ENCODE measurements around the gene THBS1. TPM values are rescaled to one million over a fixed set of nuclear protein-coding genes. Genes with fewer than 3 reads are reported as not detected.

The THBS1 gene
- total RNA-seq = 10 to 100 TPM; 13.9 to 16.5 TPM
- polyA plus RNA-seq (2013, experiment 1 of 2) = 27.0 TPM
- 28.3 TPM for polyA plus RNA-seq (2013, experiment 2 of 2)
- long read RNA-seq, experiment 1, partial matches to known transcripts = 3 of 4 reads
- long read RNA-seq, experiment 1, other reads (novel, unspliced or antisense) = 1 of 4 reads
- long read RNA-seq, experiment 2, full-length matches to known transcripts = 2 of 4 reads
- long read RNA-seq, experiment 2, partial matches to known transcripts = 1 of 4 reads
- long read RNA-seq, experiment 2, other reads (novel, unspliced or antisense) = 1 of 4 reads
- long read RNA-seq, experiment 3, partial matches to known transcripts = 4 of 5 reads
- long read RNA-seq, experiment 3, other reads (novel, unspliced or antisense) = 1 of 5 reads
- long read RNA-seq, experiment 4 = 0 reads

GRCh38 chr15:39580485-39581241 is at the start of gene THBS1:
THBS1 (plus strand) TSS chr15:39581079; CDS start chr15:39581858, 779 bp downstream.
- peak within 1 kb of the TSS; percentile 74 for H3K27ac ChIP-seq (ENCODE audit: low read depth, low read length)
- peak within 1 kb of the TSS; percentile 71 for H3K9ac ChIP-seq (ENCODE audit: extremely low read depth, low read length, poor library complexity, severe bottlenecking)
- DNase-seq = peak; percentile 98
- 0 to 1% methylated on average over 13 to 74 of the region's 74 CpGs for WGBS, 2 experiments (ENCODE audit: insufficient coverage in 1 of 2, insufficient read length in 1 of 2)
- Mint-ChIP-seq H3K9me3 (no peaks in the 10 kb centered on the region), H3K27me3 (ENCODE audit: insufficient read depth) (peaks cover 40% of the 10 kb centered on the region), H3K36me3 (ENCODE audit: low read depth) (peaks cover 9% of the 10 kb centered on the region), H3K4me3 (peak within 1 kb of the TSS; percentile 65), H3K4me1 (peaks cover 21% of the 10 kb centered on the region), H3K27ac (peak within 1 kb of the TSS; percentile 97)
- peaks cover 27% of the 10 kb centered on the region for H3K36me3 ChIP-seq (ENCODE audit: control insufficient read depth, insufficient read depth, low read length)
- H3K27me3 ChIP-seq (ENCODE audit: control insufficient read depth, insufficient read depth, low read length, poor library complexity, severe bottlenecking) = no peaks in the 10 kb centered on the region
- H3K9me3 ChIP-seq (ENCODE audit: control insufficient read depth, low read length) = no peaks in the 10 kb centered on the region
- peak; percentile 25 for TF ChIP-seq CTCF (conservative IDR thresholded peaks at IDR 0.05)
- peak within 1 kb of the TSS; percentile 84 for H3K4me3 ChIP-seq (ENCODE audit: low read length)
- peaks cover 3% of the 10 kb centered on the region for H3K4me1 ChIP-seq (ENCODE audit: control insufficient read depth, insufficient read depth, low read length)

GRCh38 chr15:39534996-39535395 is 45.9 kb upstream of the THBS1 start:
- DNase-seq = no peak
- no peak overlapping the region for H3K4me3 Mint-ChIP-seq
- H3K27ac Mint-ChIP-seq = no peak overlapping the region
- no peaks in the 10 kb centered on the region for H3K4me1 ChIP-seq (ENCODE audit: control insufficient read depth, insufficient read depth, low read length)
- no peaks in the 10 kb centered on the region for H3K27me3 Mint-ChIP-seq (ENCODE audit: insufficient read depth)
- H3K27ac ChIP-seq (ENCODE audit: low read depth, low read length) = no peak overlapping the region
- 91 to 94% methylated on average over 3 to 5 of the region's 5 CpGs for WGBS, 2 experiments (ENCODE audit: insufficient coverage in 1 of 2, insufficient read length in 1 of 2)
- H3K4me1 Mint-ChIP-seq = peaks cover 17% of the 10 kb centered on the region
- no peaks in the 10 kb centered on the region for H3K36me3 Mint-ChIP-seq (ENCODE audit: low read depth)
- no peak for TF ChIP-seq CTCF (conservative IDR thresholded peaks at IDR 0.05)
- no peaks in the 10 kb centered on the region for H3K9me3 Mint-ChIP-seq
- no peaks in the 10 kb centered on the region for H3K36me3 ChIP-seq (ENCODE audit: control insufficient read depth, insufficient read depth, low read length)
- no peaks in the 10 kb centered on the region for H3K27me3 ChIP-seq (ENCODE audit: control insufficient read depth, insufficient read depth, low read length, poor library complexity, severe bottlenecking)
- no peak overlapping the region for H3K9ac ChIP-seq (ENCODE audit: extremely low read depth, low read length, poor library complexity, severe bottlenecking)
- H3K9me3 ChIP-seq (ENCODE audit: control insufficient read depth, low read length) = no peaks in the 10 kb centered on the region
- no peak overlapping the region for H3K4me3 ChIP-seq (ENCODE audit: low read length)

GRCh38 chr15:39535466-39535865 is 45.4 kb upstream of the THBS1 start:
- no peaks in the 10 kb centered on the region for H3K27me3 ChIP-seq (ENCODE audit: control insufficient read depth, insufficient read depth, low read length, poor library complexity, severe bottlenecking)
- H3K9ac ChIP-seq (ENCODE audit: extremely low read depth, low read length, poor library complexity, severe bottlenecking) = no peak overlapping the region
- no peaks in the 10 kb centered on the region for H3K9me3 ChIP-seq (ENCODE audit: control insufficient read depth, low read length)
- Mint-ChIP-seq H3K36me3 (ENCODE audit: low read depth) (no peaks in the 10 kb centered on the region), H3K9me3 (no peaks in the 10 kb centered on the region), H3K27ac (no peak overlapping the region), H3K4me1 (peaks cover 16% of the 10 kb centered on the region), H3K4me3 (no peak overlapping the region), H3K27me3 (ENCODE audit: insufficient read depth) (no peaks in the 10 kb centered on the region)
- no peak overlapping the region for H3K4me3 ChIP-seq (ENCODE audit: low read length)
- no peaks in the 10 kb centered on the region for H3K36me3 ChIP-seq (ENCODE audit: control insufficient read depth, insufficient read depth, low read length)
- H3K27ac ChIP-seq (ENCODE audit: low read depth, low read length) = no peak overlapping the region
- no peak for TF ChIP-seq CTCF (conservative IDR thresholded peaks at IDR 0.05)
- no peak for DNase-seq
- 85 to 94% methylated on average over 5 to 10 of the region's 10 CpGs for WGBS, 2 experiments (ENCODE audit: insufficient coverage in 1 of 2, insufficient read length in 1 of 2)
- no peaks in the 10 kb centered on the region for H3K4me1 ChIP-seq (ENCODE audit: control insufficient read depth, insufficient read depth, low read length)
